SW 1271 (cell line): ENCODE results near the gene SNX18.
A peak's percentile ranks its signal among the peaks of the same experiment; 100 is the strongest.
"Not testable (repeated sequence)": the region's sequence is repeated elsewhere in the genome, so short reads cannot be mapped to it uniquely, and the experiment has no call there.

ENCODE experiments used
- DNase-seq, 2 experiments: peaks; one replicate each; lab custom pipeline; 2025; lab: John Stamatoyannopoulos, UW

SNX18 gene, protein sequence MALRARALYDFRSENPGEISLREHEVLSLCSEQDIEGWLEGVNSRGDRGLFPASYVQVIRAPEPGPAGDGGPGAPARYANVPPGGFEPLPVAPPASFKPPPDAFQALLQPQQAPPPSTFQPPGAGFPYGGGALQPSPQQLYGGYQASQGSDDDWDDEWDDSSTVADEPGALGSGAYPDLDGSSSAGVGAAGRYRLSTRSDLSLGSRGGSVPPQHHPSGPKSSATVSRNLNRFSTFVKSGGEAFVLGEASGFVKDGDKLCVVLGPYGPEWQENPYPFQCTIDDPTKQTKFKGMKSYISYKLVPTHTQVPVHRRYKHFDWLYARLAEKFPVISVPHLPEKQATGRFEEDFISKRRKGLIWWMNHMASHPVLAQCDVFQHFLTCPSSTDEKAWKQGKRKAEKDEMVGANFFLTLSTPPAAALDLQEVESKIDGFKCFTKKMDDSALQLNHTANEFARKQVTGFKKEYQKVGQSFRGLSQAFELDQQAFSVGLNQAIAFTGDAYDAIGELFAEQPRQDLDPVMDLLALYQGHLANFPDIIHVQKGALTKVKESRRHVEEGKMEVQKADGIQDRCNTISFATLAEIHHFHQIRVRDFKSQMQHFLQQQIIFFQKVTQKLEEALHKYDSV

DNA sequence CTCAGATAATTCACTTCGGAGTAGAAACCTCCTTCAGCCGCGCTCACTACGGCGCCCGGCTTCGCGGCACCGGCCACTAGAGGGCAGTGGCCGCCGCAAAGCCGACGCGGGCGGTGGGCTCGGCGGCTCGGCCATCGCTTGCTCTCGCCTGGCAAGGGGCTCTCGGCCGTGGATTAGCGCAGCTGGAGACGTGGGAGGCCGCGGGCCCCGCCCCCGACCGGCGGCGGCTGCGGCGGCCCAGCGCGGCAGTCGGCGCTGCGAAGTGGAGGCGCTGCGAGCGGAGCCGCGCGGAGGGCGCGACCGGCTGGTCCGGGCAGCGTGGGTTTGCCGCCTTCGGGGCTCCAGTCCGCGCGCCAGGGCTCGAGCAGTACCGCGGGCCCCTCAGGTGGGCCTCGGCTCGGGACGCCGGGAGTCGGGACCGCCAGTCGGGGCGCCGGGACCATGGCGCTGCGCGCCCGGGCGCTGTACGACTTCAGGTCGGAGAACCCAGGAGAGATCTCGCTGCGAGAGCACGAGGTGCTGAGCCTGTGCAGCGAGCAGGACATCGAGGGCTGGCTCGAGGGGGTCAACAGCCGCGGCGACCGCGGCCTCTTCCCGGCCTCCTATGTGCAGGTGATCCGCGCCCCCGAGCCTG lies at the start of gene SNX18:
TSS of gene SNX18 (plus strand) at position 248 of the 634 bp plus-strand sequence. CDS start at position 442, 194 bp downstream.
- peak; percentile 69 to 85 for DNase-seq

DNA sequence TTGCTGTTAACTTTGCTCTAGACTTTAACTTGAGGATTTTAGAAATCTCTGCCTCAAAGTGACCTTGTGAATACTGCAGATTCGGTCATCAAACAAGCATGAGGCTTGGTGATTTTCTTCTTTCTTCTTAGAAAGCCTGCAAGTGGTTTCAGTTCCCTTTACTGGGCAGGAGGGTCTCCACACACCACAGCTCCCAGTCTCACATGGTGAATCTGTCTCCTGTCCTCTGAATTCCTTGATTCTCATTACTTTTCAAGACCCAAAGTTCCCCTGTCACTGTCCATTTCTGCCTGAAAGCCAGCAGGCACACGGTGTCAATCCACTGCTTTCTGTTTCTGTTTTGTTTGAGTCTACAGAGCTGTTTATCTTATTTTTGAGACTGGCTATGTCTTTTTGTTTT lies 47.9 kb upstream of the SNX18 start:
- no peak for DNase-seq

DNA sequence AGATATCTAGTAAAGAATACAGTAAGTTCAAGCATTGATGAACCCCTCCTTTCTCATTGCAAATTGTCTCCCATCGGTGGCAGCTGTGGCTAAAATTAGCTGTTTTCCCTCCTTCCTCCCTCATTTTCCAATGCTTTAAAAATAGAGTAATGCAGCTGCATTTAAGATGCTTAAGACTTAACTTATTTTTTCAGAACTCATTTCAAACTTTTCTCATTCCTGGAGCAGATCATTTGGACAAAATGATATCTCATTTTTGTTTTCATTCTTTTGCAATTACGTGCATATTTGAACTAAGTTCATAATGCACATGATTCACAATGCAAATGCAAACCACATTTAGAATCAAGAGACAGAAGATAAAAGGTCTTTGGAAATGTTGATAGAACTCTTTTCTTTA lies 47.4 kb upstream of the SNX18 start:
- DNase-seq: no peak

DNA sequence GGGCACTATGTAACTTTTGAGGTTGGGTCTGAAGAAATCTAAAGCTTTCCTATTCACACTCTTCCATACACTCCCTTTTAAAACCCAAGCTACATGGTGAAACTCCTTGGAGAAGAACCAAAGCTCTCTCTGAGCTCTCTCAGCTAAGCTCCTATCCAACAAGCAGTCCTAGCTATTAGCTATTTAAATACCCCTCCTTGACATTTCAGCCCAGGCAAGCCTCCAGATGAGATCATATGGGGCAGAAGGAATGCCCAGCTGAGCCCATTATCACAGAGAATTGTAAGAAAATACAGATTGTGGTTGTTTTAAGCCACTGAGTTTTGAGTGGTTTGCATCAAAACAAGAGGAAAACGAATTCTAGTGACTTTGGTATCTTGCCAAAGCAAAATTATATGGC lies 46.9 kb upstream of the SNX18 start:
- no peak for DNase-seq

DNA sequence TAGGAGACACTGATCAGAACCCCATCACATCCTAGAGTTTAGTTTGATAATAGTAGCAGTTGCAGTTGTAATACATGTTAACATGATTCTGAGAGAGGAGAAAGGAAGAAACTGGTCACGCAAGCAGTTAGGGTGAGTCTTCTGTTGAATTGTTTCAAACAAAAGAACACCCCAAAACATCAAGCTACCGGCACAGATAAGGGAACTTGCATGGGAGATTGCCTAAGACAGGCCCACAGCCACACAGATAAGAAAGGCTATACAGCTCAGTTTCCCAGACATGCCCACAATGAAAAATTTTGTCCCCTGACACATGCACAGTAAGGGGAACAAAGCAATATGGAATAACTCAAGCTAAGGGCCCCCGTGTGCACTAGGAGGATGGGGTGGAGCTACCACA lies 46.2 kb upstream of the SNX18 start:
- no peak for DNase-seq

DNA sequence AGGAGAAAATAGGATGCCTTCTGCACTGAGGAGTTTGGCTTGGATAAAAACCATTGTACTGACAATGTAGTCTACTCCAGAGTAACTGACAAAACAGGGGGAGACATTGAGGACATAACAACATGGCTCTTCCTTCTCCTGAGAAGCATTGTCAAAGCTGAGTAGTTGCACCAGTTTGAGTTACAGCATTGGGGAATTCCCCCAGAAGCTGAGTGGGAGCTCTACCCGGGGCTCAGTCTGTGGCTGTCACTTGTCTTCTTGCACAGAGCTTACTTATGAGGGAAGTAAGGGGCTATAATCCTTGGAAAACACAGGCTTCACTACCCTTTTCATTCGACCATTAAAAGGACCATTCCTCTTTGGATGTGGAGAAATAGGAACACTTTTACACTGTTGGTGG lies 40.9 kb upstream of the SNX18 start:
- no peak for DNase-seq

DNA sequence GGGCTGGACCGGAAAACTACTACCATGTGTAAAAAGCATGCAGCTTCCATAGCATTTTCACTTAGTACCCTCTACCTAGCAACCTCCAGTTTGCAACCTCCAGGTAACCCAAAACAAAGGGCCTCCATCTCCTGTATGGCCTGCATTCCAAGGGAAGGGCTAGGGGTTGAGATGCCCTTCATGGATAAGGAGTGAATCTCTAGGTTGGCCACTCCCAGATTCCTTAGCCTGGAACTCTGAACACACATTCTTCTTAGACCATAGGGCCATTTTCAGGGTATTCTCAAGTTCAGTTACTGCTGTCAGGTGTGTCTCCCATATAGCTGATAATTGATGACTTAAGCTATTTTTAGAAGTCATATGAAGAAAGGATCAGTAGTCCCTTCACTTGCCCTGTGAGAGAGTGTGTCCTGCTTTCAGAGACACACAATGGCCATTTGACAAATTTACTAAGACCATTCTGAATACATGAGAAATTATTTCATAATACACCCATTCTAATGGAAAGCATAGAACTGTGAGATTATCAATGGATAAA lies 39.5 kb upstream of the SNX18 start:
- no peak for DNase-seq

DNA sequence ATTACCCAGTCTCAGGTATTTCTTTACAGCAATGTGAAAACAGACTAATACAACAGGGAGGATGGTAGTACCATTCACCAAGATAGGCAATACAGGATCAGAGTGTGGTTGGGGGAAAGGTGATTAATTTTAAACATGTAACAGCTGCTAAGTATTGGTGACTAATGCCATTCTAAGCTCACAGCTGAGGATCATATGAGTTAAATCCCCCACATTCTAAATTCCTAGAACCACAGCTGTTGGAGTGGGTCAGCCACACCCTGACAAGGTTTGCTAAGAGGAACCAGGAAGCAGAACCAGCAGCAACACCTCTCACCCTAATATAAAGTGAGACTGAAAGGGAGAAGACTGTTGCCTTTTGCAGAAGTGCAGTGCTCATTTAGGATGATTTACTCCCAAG lies 37.3 kb upstream of the SNX18 start:
- no peak for DNase-seq

DNA sequence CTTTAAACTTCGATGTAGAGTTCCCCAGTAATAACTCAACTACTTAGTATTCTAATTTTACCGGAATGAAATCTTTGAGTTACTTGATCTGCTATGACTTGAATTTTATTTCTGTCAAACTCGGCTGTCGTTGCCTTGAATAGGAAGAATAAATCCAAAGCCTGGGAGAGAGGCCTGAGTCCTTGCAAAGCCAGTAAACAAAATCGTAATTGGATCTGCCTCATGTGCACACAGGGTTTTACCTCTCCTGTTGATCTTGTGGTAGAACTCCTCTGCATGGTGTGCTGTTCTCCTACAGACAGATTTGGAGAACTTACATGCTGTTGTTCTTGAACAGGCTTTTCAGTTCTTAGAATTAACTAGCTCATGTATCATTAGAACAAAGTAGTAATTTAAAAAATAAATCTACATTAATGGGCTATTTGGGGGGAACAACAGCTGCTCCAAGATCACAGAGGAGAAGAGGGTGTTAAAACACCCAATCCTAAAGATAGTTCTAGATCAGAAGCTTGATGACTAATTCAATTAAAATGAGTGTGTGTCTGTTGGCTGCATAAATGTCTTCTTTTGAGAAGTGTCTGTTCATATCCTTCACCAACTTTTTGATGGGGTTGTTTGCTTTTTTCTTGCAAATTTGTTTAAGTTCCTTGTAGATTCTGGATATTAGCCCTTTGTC lies 33.2 kb upstream of the SNX18 start:
- no peak for DNase-seq

DNA sequence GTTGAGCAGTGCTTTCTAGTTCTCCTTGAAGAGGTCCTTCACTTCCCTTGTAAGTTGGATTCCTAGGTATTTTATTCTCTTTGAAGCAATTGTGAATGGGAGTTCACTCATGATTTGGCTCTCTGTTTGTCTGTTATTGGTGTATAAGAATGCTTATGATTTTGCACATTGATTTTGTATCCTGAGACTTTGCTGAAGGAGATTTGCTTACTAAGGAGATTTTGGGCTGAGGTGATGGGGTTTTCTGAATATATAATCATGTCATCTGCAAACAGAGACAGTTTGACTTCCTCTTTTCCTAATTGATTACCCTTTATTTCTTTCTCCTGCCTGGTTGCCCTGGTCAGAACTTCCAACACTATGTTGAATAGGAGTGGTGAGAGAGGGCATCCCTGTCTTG lies 31.9 kb upstream of the SNX18 start:
- DNase-seq: not testable (repeated sequence)

DNA sequence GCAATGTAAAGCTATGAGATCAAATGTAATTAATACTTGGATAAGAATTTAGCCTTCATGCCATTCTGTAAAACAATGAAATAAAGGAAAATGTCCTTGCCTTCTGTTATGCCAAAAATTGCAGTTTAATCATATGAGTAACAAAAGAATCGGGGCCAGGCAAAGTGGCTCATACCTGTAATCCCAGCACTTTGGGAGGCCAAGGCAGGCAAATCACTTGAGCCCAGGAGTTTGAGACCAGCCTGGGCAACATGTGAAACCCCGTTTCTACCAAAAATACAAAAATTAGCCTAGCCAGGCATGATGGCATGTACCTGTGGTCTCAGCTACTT lies 27.9 kb upstream of the SNX18 start:
- not testable (repeated sequence) for DNase-seq

DNA sequence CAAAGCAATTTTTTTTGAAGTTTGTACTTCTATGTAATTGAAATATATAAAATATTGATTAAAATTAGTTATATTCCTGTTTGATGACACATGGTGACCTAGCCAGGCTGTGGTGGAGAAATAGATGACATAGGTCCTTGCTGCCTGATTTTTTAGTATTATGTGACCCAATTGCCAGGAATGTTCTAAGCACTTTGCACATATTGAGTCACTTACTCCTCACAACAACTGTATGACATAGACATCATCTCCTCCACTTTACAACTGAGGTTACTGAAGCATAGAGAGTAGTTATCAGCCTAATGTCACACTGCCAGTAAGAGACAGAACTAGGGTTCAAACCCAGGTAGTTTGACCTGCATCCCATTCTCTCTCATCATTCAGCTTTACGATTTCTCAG lies 26.2 kb upstream of the SNX18 start:
- no peak for DNase-seq

DNA sequence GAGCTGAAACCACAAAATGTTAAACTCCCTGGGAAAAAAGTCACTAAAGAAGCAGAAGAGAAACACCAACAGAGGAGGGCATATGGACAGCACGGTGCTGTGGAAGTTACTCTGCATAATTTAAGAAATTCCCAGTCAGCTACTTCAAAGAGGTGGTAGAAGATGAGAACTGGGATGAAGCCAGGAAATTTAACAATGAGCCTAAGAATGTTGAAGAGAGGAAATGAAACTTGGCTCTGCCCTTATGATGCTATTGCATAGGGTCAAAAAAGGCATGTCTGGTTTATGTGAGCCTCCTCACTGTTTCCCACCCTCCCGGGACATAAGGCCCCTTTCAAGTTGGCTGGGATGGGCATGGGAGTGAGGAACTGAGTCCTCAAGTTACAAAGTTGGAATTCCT lies 25.4 kb upstream of the SNX18 start:
- DNase-seq: no peak

DNA sequence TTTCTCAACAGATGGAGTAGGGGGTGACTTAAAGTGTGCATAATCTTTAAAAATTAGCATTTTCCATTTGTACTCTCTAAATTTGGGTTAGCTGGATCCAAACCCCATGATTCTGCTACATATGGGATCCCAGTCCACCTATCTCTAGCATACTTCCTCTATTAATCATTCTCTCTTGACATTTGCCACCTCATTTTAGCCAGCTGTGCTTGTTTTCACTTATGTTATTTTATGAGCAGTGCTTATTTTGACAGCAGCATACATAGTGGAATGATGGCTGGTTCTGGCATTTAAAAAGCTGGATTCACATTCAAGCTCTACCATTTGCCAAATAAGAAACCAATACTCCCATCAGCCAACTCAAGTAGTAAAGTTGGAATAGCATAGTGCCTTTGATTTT lies 22.5 kb upstream of the SNX18 start:
- DNase-seq: no peak

DNA sequence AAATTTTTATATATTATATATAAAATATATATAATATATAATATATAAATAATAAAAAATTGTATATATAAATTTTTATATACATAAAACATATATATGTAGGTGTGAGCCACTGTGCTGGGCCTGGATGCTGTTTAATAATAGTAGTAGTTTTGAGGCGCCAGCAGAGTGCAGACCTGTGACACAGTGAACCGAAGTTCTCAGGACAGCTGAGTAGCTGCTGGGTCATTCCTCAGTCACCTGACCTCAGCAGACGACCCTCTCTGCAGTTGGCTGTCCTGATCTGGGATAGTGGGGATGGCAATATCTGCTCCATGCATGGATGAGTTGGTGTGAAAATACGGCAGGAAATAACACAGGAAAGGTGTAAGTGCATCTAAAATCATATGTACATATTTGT lies 3.3 kb upstream of the SNX18 start:
- DNase-seq: peak in 1 of 2 experiments; percentile 16

DNA sequence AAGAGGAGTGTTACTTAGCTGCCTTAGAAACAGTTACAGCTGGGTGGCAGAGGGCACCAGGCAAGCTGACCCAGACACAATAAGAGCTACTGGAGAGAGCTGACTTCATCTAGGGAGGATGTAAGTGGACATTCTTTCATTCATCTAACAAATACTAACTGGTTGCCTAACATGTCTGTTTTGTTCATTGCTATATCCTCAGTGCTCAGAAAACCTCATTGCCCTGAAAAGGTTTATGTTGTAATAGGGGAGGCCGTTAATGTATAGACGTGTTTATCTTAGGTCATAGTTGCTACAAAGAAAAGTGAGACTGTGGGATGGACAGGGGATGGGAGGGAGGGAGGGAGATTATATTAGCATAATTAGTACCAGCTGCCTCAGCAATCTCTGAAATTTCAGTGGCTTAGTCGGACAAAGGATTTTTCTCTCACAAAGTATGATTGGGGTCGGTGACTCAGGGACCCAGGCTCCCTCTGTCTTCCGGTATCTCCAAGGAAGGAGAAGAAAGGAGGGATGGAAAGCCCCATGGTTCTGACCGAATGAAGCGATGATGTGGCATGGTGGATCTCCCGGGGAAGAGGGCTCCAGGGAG lies 2.6 kb upstream of the SNX18 start:
- no peak for DNase-seq

DNA sequence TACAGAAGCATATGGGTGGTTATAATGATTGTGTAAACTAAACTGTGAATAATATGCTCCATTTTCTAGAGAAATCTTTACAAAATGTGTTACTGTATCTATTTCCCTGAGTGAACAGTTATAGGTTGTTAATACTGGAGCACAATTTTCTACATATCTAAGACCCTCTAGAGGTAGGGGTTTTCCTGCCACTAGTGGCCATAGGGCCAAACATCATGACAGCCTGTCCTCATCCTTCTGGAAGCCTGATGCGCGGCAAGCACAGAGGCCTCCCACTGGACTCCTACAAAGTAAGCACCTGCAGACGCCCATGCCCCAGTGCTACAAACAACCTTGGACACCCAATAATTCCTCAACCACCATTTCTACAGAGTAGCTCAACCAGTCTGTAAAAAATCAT lies 1.9 kb upstream of the SNX18 start:
- no peak for DNase-seq

DNA sequence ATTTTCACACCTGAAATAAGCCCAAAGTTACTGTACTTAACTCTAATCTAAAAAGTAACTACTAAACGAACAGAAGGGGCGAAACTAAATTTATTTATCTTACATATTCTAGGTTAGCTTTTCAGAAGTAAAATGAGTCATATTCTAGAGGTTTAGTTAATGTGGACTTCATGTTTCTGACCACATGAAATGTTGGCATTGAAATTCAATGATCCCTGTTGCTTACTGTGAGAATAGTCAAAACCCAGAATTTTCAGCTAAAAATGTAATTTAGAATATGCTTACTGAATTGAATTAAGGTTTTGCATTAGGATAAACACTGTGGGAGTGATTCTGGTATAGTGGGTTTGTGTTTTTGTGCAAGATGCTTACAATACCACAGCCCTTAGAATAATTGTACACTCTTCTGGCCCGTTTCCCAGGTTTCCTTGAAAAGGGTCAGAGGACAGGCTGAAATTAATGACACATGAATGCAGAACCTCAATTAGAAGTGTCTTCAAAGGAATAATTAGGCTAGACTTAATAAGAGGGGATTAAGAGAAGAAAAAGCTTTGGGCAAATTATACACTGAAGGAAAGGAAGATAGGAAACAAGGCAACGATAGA lies 1.4 kb upstream of the SNX18 start:
- no peak for DNase-seq

DNA sequence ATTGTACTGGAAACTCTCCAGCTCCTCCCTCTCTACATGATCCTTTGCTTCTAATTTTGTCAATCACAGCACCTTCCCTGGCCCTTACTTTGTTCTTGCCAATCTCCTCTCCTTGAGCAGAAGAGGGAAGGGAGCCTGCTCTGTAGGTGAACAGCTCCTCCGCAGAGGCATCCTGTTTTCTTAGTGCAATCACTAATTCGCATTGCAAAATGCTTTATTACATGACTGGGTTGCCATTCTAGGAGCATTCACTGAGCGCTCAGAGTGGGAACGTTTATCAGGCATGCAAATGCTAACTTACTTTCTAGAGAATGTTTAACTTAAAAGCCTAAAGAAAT lies 416 bp upstream of the SNX18 start:
- no peak for DNase-seq

DNA sequence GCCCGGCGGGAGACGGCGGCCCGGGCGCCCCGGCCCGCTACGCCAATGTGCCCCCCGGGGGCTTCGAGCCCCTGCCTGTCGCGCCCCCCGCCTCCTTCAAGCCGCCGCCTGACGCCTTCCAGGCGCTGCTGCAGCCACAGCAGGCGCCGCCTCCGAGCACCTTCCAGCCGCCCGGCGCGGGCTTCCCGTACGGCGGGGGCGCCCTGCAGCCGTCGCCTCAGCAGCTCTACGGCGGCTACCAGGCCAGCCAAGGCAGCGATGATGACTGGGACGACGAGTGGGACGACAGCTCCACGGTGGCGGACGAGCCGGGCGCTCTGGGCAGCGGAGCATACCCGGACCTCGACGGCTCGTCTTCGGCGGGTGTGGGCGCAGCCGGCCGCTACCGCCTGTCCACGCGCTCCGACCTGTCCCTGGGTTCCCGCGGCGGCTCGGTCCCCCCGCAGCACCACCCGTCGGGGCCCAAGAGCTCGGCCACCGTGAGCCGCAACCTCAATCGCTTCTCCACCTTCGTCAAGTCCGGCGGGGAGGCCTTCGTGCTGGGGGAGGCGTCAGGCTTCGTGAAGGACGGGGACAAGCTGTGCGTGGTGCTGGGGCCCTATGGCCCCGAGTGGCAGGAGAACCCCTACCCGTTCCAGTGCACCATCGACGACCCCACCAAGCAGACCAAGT lies 723 bp downstream of the SNX18 start:
- no peak for DNase-seq

DNA sequence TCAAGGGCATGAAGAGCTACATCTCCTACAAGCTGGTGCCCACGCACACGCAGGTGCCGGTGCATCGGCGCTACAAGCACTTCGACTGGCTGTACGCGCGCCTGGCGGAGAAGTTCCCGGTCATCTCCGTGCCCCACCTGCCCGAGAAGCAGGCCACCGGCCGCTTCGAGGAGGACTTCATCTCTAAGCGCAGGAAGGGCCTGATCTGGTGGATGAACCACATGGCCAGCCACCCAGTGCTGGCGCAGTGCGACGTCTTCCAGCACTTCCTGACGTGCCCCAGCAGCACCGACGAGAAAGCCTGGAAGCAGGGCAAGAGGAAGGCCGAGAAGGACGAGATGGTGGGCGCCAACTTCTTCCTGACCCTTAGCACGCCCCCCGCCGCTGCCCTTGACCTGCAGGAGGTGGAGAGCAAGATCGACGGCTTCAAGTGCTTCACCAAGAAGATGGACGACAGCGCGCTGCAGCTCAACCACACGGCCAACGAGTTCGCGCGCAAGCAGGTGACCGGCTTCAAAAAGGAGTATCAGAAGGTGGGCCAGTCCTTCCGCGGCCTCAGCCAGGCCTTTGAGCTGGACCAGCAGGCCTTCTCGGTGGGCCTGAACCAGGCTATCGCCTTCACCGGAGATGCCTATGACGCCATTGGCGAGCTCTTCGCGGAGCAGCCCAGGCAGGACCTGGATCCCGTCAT lies 1.4 kb downstream of the SNX18 start:
- no peak for DNase-seq
